Loucy (cell line): ENCODE measurements around the gene IGSF9B.

Source experiments
- H2AFZ ChIP-seq: fragments of 200-600 bp; sonication (generic); 2 replicates; pipeline ENCODE4 v1.6.0; 2016; ENCODE audit warnings: antibody characterized with exemption, mild to moderate bottlenecking, low read length, moderate library complexity
- H3F3A ChIP-seq: fragments of 200-600 bp; 2 replicates; pipeline ENCODE4 v1.6.0; 2016; ENCODE audit warnings: antibody characterized with exemption, low read depth, mild to moderate bottlenecking
- H3K27me3 ChIP-seq: fragments of 200-600 bp; sonication (generic); 2 replicates; pipeline ENCODE4 v1.6.1; 2014; ENCODE audit warnings: low read length, mild to moderate bottlenecking; ENCODE audit not compliant: insufficient read depth, poor library complexity, severe bottlenecking
- H3K36me3 ChIP-seq: fragments of 200-600 bp; sonication (generic); 2 replicates; pipeline ENCODE4 v1.6.1; 2016; ENCODE audit warnings: low read length; ENCODE audit not compliant: insufficient read depth
- H3K4me1 ChIP-seq: fragments of 200-600 bp; sonication (generic); 2 replicates; pipeline ENCODE4 v1.5.1; 2014; ENCODE audit warnings: low read length, mild to moderate bottlenecking; ENCODE audit not compliant: insufficient read depth, poor library complexity, severe bottlenecking
- H3K4me2 ChIP-seq: fragments of 200-600 bp; sonication (generic); 2 replicates; pipeline ENCODE4 v1.6.0; 2014; ENCODE audit warnings: antibody characterized with exemption, low read length, low read depth, mild to moderate bottlenecking; ENCODE audit not compliant: poor library complexity, severe bottlenecking
- H3K4me3 ChIP-seq: fragments of 200-600 bp; sonication (generic); 2 replicates; pipeline ENCODE4 v1.5.1; 2014; ENCODE audit warnings: low read length, mild to moderate bottlenecking, mixed read lengths; ENCODE audit not compliant: poor library complexity, severe bottlenecking
- H3K79me2 ChIP-seq: fragments of 200-600 bp; sonication (generic); 2 replicates; pipeline ENCODE4 v1.6.1; 2014; ENCODE audit warnings: low read length; ENCODE audit not compliant: insufficient read depth
- H3K9ac ChIP-seq: fragments of 200-600 bp; sonication (generic); 2 replicates; pipeline ENCODE4 v1.6.0; 2014; ENCODE audit warnings: mild to moderate bottlenecking, low read depth, low read length, moderate library complexity; ENCODE audit not compliant: poor library complexity, severe bottlenecking
- H3K9me2 ChIP-seq: fragments of 200-600 bp; sonication (generic); replicated peaks from 2 replicates; pipeline ENCODE4 v1.6.1; 2016; ENCODE audit warnings: low read depth, low read length, mixed read lengths
- H3K9me3 ChIP-seq: fragments of 200-600 bp; sonication (generic); 2 replicates; pipeline ENCODE4 v1.6.1; 2014; ENCODE audit warnings: mild to moderate bottlenecking, antibody characterized with exemption, low read length, low read depth; ENCODE audit not compliant: insufficient read depth
- H4K20me1 ChIP-seq: fragments of 200-600 bp; sonication (generic); 2 replicates; pipeline ENCODE4 v1.6.0; 2014; ENCODE audit warnings: antibody characterized with exemption, low read length, mild to moderate bottlenecking; ENCODE audit not compliant: insufficient read depth, poor library complexity, severe bottlenecking
- CTCF ChIP-seq: fragments of 200-600 bp; sonication (generic); conservative IDR thresholded peaks from 2 replicates; pipeline ENCODE4 v1.5.1; 2014; ENCODE audit warnings: mild to moderate bottlenecking, antibody characterized with exemption, low read length
- EZH2phosphoT487 ChIP-seq: fragments of 200-600 bp; IDR thresholded peaks from 2 replicates; pipeline ENCODE4 v1.6.1; 2018; ENCODE audit warnings: antibody characterized with exemption, mild to moderate bottlenecking, moderate library complexity, borderline replicate concordance

IGSF9B gene

GRCh38 chr11:133943950-133944698 is 12.6 kb downstream of the IGSF9B start:
- Histone ChIP-seq H3K9ac (no peak overlapping the region), H3K4me1 (no peaks in the 10 kb centered on the region), H3K9me2 (no peaks in the 10 kb centered on the region), H3K4me3 (no peak overlapping the region), H3K9me3 (no peaks in the 10 kb centered on the region; the same call in 1 of the 2 replicates), H3K4me2 (no peak overlapping the region), H4K20me1 (no peaks in the 10 kb centered on the region), H3F3A (no peaks in the 10 kb centered on the region), H3K36me3 (no peaks in the 10 kb centered on the region), H2AFZ (no peak overlapping the region), H3K79me2 (no peaks in the 10 kb centered on the region), H3K27me3 (no peaks in the 10 kb centered on the region)
- TF ChIP-seq CTCF (no peak), EZH2phosphoT487 (no peak)

- H3K4me2 ChIP-seq = no peak overlapping the region
- no peaks in the 10 kb centered on the region for H3F3A ChIP-seq
- H4K20me1 ChIP-seq = no peaks in the 10 kb centered on the region
- no peaks in the 10 kb centered on the region for H3K36me3 ChIP-seq
- H3K9me3 ChIP-seq = no peaks in the 10 kb centered on the region; the same call in 1 of the 2 replicates
- H3K4me3 ChIP-seq = no peak overlapping the region
- H3K79me2 ChIP-seq = no peaks in the 10 kb centered on the region
- no peaks in the 10 kb centered on the region for H3K9me2 ChIP-seq
- H2AFZ ChIP-seq = no peak overlapping the region
- H3K4me1 ChIP-seq = no peaks in the 10 kb centered on the region
- no peak overlapping the region for H3K9ac ChIP-seq
- no peak for TF ChIP-seq EZH2phosphoT487
- no peak for TF ChIP-seq CTCF
- no peaks in the 10 kb centered on the region for H3K27me3 ChIP-seq
These were observed 14.2 kb downstream of the IGSF9B start for GRCh38 chr11:133942577-133942976.

GRCh38 chr11:133941546-133941945 is 15.2 kb downstream of the IGSF9B start:
- H4K20me1 ChIP-seq = no peaks in the 10 kb centered on the region
- H3K27me3 ChIP-seq = no peaks in the 10 kb centered on the region
- H3K9me3 ChIP-seq = no peaks in the 10 kb centered on the region; the same call in 1 of the 2 replicates
- H2AFZ ChIP-seq = no peak overlapping the region
- no peaks in the 10 kb centered on the region for H3K79me2 ChIP-seq
- no peak overlapping the region for H3K4me3 ChIP-seq
- H3K4me1 ChIP-seq = no peaks in the 10 kb centered on the region
- TF ChIP-seq EZH2phosphoT487 (no peak), CTCF (no peak)
- no peaks in the 10 kb centered on the region for H3K9me2 ChIP-seq
- no peaks in the 10 kb centered on the region for H3K36me3 ChIP-seq
- no peaks in the 10 kb centered on the region for H3F3A ChIP-seq
- no peak overlapping the region for H3K4me2 ChIP-seq
- H3K9ac ChIP-seq = no peak overlapping the region
